Mesothelial cell of epicardium (in vitro differentiated cells): Measurements from ENCODE around the gene ITGB6. TPM values are rescaled to one million over a fixed set of nuclear protein-coding genes. Genes with fewer than 3 reads are reported as not detected.

Experiments
- DNase-seq, 2 experiments: peaks; one replicate each; pipeline ENCODE4 v3.0.0; 2021; ENCODE audit warnings: low spot score in 2 of 2; ENCODE audit not compliant: unreplicated experiment in 2 of 2
- H3K27ac Mint-ChIP-seq: 2 replicates; pipeline ENCODE4 v1.8.0; 2021; ENCODE audit warnings: mixed read lengths
- H3K27me3 Mint-ChIP-seq: 2 replicates; pipeline ENCODE4 v1.8.0; 2021; ENCODE audit warnings: low read depth, mixed read lengths
- H3K36me3 Mint-ChIP-seq: 2 replicates; pipeline ENCODE4 v1.8.0; 2021; ENCODE audit warnings: mixed read lengths
- H3K4me1 Mint-ChIP-seq: 2 replicates; pipeline ENCODE4 v1.8.0; 2021; ENCODE audit warnings: mixed read lengths
- H3K4me3 Mint-ChIP-seq: 2 replicates; pipeline ENCODE4 v1.8.0; 2021; ENCODE audit warnings: mild to moderate bottlenecking, moderate library complexity, mixed read lengths
- H3K9me3 Mint-ChIP-seq: 2 replicates; pipeline ENCODE4 v1.8.0; 2021; ENCODE audit warnings: mixed read lengths
- CTCF ChIP-seq: fragments of 200-600 bp; sonication (generic); IDR thresholded peaks from one replicate; pipeline ENCODE4 v1.5.0; 2021; ENCODE audit warnings: antibody characterized with exemption; ENCODE audit not compliant: unreplicated experiment
- total RNA-seq: library from RNA; stranded (reverse); gene quantifications from 3 replicates; pipeline ENCODE4 v1.2.1, GENCODE V29; 2021

ITGB6 gene
- total RNA-seq, 1 donor from 2014 or later = 14.3 TPM

DNA sequence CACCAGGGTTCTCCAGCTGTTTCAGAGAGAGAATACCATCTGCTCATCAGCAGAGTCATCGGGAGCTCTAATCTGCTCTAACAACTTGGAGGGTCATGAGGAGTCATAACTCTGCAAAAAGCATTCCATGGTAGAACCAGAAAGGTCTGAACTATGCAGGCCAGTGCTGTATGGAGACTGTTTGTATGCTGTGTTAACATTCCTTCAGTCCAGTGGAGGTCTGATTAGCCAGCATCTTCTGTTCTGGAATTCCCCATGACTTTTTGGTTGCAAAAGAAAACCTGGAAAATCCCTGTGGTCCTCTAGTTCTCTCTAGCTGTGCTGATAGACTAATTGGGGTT lies 9.4 kb upstream of the ITGB6 start:
- H3K27ac Mint-ChIP-seq = no peak overlapping the region
- peaks cover 2% of the 10 kb centered on the region for H3K36me3 Mint-ChIP-seq
- no peak for DNase-seq
- H3K4me3 Mint-ChIP-seq = no peak overlapping the region
- H3K27me3 Mint-ChIP-seq = no peaks in the 10 kb centered on the region
- H3K9me3 Mint-ChIP-seq = peaks cover 4% of the 10 kb centered on the region
- H3K4me1 Mint-ChIP-seq = peaks cover 18% of the 10 kb centered on the region
- TF ChIP-seq CTCF = no peak

DNA sequence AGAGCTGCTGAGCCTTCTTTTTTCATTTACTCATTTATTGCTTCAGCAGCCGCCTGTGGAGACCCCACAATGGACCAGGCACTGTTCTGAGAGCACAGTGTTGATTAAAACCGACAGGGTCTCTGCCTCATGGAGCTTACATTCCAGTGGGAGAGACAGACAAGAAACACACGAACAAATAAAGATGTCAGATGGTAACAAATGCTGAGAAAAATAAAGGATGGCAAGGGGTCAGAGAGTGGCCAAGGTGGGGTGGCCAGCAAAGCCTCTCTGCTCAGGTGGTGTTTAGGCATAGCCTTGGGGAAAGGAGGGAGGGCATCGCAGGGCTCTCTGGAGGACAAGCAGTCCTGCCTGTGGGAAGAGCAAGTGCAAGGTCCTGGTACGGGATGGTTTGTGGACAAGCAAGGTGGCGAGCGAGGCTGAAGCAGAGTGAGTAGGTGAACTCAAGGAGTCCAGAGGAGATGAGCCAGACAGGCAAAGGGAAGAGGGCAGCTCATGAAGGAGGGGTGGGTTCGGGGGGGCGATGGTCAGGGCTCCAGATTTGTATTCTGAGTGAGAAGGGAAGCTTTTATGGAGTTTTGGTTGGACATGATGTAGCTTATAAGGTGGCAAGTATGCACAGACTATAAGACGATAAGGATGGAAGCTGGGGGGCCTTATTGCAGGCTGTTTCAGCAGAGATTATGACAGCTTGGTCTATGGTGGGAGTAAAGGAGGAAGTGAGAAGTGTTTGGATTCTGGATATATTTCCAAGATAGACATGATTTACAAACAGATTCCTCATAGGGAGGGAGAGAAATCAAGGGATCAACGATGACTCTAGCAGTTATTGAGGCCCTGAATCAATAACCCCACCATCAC lies 8.8 kb upstream of the ITGB6 start:
- H3K9me3 Mint-ChIP-seq = peaks cover 4% of the 10 kb centered on the region
- no peaks in the 10 kb centered on the region for H3K27me3 Mint-ChIP-seq
- DNase-seq = no peak
- peaks cover 15% of the 10 kb centered on the region for H3K4me1 Mint-ChIP-seq
- peaks cover 2% of the 10 kb centered on the region for H3K36me3 Mint-ChIP-seq
- no peak for TF ChIP-seq CTCF
- H3K4me3 Mint-ChIP-seq = no peak overlapping the region
- H3K27ac Mint-ChIP-seq = no peak overlapping the region

GRCh38 chr2:160207804-160208654 lies 8.0 kb upstream of the ITGB6 start:
- H3K9me3 Mint-ChIP-seq = peaks cover 4% of the 10 kb centered on the region
- H3K36me3 Mint-ChIP-seq = peaks cover 2% of the 10 kb centered on the region
- H3K27ac Mint-ChIP-seq = no peak overlapping the region
- TF ChIP-seq CTCF = no peak
- H3K4me1 Mint-ChIP-seq = peaks cover 15% of the 10 kb centered on the region
- no peak overlapping the region for H3K4me3 Mint-ChIP-seq
- H3K27me3 Mint-ChIP-seq = no peaks in the 10 kb centered on the region
- no peak for DNase-seq

- Mint-ChIP-seq H3K27ac (no peak overlapping the region), H3K27me3 (no peaks in the 10 kb centered on the region), H3K4me3 (no peak overlapping the region), H3K9me3 (peaks cover 4% of the 10 kb centered on the region), H3K36me3 (peaks cover 2% of the 10 kb centered on the region), H3K4me1 (peaks cover 18% of the 10 kb centered on the region)
- no peak for TF ChIP-seq CTCF
- DNase-seq = no peak
Observed at GRCh38 chr2:160207271-160207670, 7.2 kb upstream of the ITGB6 start.

DNA sequence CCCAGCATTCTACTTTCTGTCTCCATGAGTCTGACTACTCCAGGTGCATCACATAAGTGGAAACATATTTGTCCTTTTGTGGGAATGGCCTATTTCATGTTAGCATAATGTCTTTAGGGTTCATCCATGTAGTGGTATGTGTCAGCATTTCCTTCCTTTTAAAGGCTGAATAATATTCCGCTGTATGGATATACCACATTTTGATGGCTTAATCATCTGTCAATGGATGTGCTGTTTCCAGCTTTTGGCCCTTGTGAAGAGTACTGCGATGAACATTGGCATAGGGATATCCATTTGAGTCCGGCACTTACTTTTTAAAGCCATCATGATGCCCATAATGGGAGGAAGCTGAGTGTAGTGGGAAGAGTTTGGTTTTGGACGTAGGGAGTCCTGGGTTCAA lies 6.4 kb upstream of the ITGB6 start:
- TF ChIP-seq CTCF = no peak
- Mint-ChIP-seq H3K27me3 (no peaks in the 10 kb centered on the region), H3K36me3 (peaks cover 2% of the 10 kb centered on the region), H3K4me1 (peaks cover 24% of the 10 kb centered on the region), H3K4me3 (no peak overlapping the region), H3K9me3 (peaks cover 4% of the 10 kb centered on the region), H3K27ac (no peak overlapping the region)
- no peak for DNase-seq
